Activated CD4-positive, alpha-beta T cell treated with anti-CD3 and anti-CD28 coated beads, Interleukin-2, amount 10 ng/mL, durations not matched to agents 7 days and 5 days (primary cell): ENCODE measurements around the gene GRK5. TPM values are rescaled to one million over a fixed set of nuclear protein-coding genes. Genes with fewer than 3 reads are reported as not detected.
"Not testable (repeated sequence)": the region's sequence is repeated elsewhere in the genome, so short reads cannot be mapped to it uniquely, and the experiment has no call there.

ENCODE experiments used
- CTCF ChIA-PET: fragments of 350-600 bp; sonication (Branson Sonifier 250); formaldehyde crosslinking; loops from one replicate; lab custom pipeline; 2021; ENCODE audit warnings: antibody characterized with exemption; lab: Charles Lee
- POLR2A ChIA-PET: fragments of 350-600 bp; sonication (Branson Sonifier 250); formaldehyde crosslinking; loops from one replicate; lab custom pipeline; 2021; ENCODE audit warnings: antibody characterized with exemption; lab: Charles Lee
- DNase-seq: peaks from one replicate; pipeline ENCODE4 v3.0.0-alpha.2; 2020
- H3K27ac Mint-ChIP-seq: one replicate; pipeline ENCODE4 v1.8.0; 2021; ENCODE audit warnings: mild to moderate bottlenecking, moderate library complexity, mixed read lengths
- H3K27me3 Mint-ChIP-seq: one replicate; pipeline ENCODE4 v1.8.0; 2021; ENCODE audit warnings: mixed read lengths
- H3K36me3 Mint-ChIP-seq: one replicate; pipeline ENCODE4 v1.8.0; 2021; ENCODE audit warnings: low read depth, mixed read lengths
- H3K4me1 Mint-ChIP-seq: one replicate; pipeline ENCODE4 v1.8.0; 2021; ENCODE audit warnings: mixed read lengths
- H3K4me3 Mint-ChIP-seq: one replicate; pipeline ENCODE4 v1.8.0; 2021; ENCODE audit warnings: mild to moderate bottlenecking, moderate library complexity, mixed read lengths
- H3K9me3 Mint-ChIP-seq: one replicate; pipeline ENCODE4 v1.8.0; 2021; ENCODE audit warnings: mixed read lengths
- total RNA-seq, 2 experiments: library from RNA; stranded (reverse); gene quantifications; one replicate each; pipeline ENCODE4 v1.2.3, GENCODE V29; 2021

The GRK5 gene
- total RNA-seq, 2 experiments from 2014 or later: 26.0 to 27.5 TPM

- no peak for DNase-seq
- peaks cover 6% of the 10 kb centered on the region for H3K27me3 Mint-ChIP-seq
- no peak overlapping the region for H3K27ac Mint-ChIP-seq
- H3K36me3 Mint-ChIP-seq: peaks cover 10% of the 10 kb centered on the region
- ChIA-PET POLR2A (no interaction called here), CTCF (interaction anchor here (1.2 to 1.6 kb wide), 2 partner anchors 28 to 254 kb away, joined by 4 read pairs; partner anchors contain the start of gene GRK5)
- H3K4me3 Mint-ChIP-seq: no peak overlapping the region
- peaks cover 10% of the 10 kb centered on the region for H3K9me3 Mint-ChIP-seq
- peaks cover 4% of the 10 kb centered on the region for H3K4me1 Mint-ChIP-seq
Observed at GRCh38 chr10:119461380-119461779, 254.0 kb downstream of the GRK5 start.

- peaks cover 10% of the 10 kb centered on the region for H3K4me1 Mint-ChIP-seq
- no peak for DNase-seq
- CTCF ChIA-PET: interaction anchor here (1.6 kb wide), 1 partner anchor 254 kb away, joined by 4 read pairs; the partner anchor contains the start of gene GRK5
- no peak overlapping the region for H3K4me3 Mint-ChIP-seq
- H3K27ac Mint-ChIP-seq: no peak overlapping the region
- POLR2A ChIA-PET: no interaction called here
- peaks cover 10% of the 10 kb centered on the region for H3K9me3 Mint-ChIP-seq
- H3K27me3 Mint-ChIP-seq: peaks cover 6% of the 10 kb centered on the region
- H3K36me3 Mint-ChIP-seq: peaks cover 10% of the 10 kb centered on the region
Observed at GRCh38 chr10:119461923-119462322, 254.6 kb downstream of the GRK5 start.

GRCh38 chr10:119462773-119463172 is 255.4 kb downstream of the GRK5 start:
- H3K36me3 Mint-ChIP-seq: peaks cover 10% of the 10 kb centered on the region
- ChIA-PET POLR2A (no interaction called here), CTCF (no interaction called here)
- peaks cover 11% of the 10 kb centered on the region for H3K4me1 Mint-ChIP-seq
- H3K27me3 Mint-ChIP-seq: peaks cover 6% of the 10 kb centered on the region
- no peak overlapping the region for H3K27ac Mint-ChIP-seq
- H3K9me3 Mint-ChIP-seq: peaks cover 10% of the 10 kb centered on the region
- no peak for DNase-seq
- H3K4me3 Mint-ChIP-seq: no peak overlapping the region

- CTCF ChIA-PET, DNase-seq, POLR2A ChIA-PET, H3K27ac Mint-ChIP-seq, H3K27me3 Mint-ChIP-seq, H3K4me3 Mint-ChIP-seq: not testable (repeated sequence)
- Mint-ChIP-seq H3K9me3 (peaks cover 10% of the 10 kb centered on the region), H3K36me3 (peaks cover 10% of the 10 kb centered on the region), H3K4me1 (peaks cover 11% of the 10 kb centered on the region)
Observed at GRCh38 chr10:119463195-119463594, 255.8 kb downstream of the GRK5 start.

- H3K36me3 Mint-ChIP-seq: peaks cover 10% of the 10 kb centered on the region
- H3K4me3 Mint-ChIP-seq: no peak overlapping the region
- no peak overlapping the region for H3K27ac Mint-ChIP-seq
- no peak for DNase-seq
- CTCF ChIA-PET: no interaction called here
- H3K27me3 Mint-ChIP-seq: peaks cover 6% of the 10 kb centered on the region
- H3K9me3 Mint-ChIP-seq: peaks cover 10% of the 10 kb centered on the region
- POLR2A ChIA-PET: no interaction called here
- peaks cover 11% of the 10 kb centered on the region for H3K4me1 Mint-ChIP-seq
Observed at GRCh38 chr10:119465085-119465484, 257.7 kb downstream of the GRK5 start.

- DNase-seq: no peak
- H3K9me3 Mint-ChIP-seq: peaks cover 10% of the 10 kb centered on the region
- CTCF ChIA-PET: interaction anchor here (0.7 to 1.3 kb wide), 4 partner anchors 13 to 55 kb away, joined by 3 to 6 read pairs (median 3); no protein-coding TSS in a partner anchor
Observed at GRCh38 chr10:119466076-119466475, 258.7 kb downstream of the GRK5 start.

GRCh38 chr10:119466655-119467054 is 259.3 kb downstream of the GRK5 start:
- H3K27ac Mint-ChIP-seq: no peak overlapping the region
- peaks cover 13% of the 10 kb centered on the region for H3K27me3 Mint-ChIP-seq
- no peak for DNase-seq
- H3K36me3 Mint-ChIP-seq: peaks cover 10% of the 10 kb centered on the region
- CTCF ChIA-PET: interaction anchor here (0.7 to 1.3 kb wide), 3 partner anchors 12 to 55 kb away, joined by 3 to 6 read pairs (median 3); no protein-coding TSS in a partner anchor
- peaks cover 10% of the 10 kb centered on the region for H3K9me3 Mint-ChIP-seq
- no peak overlapping the region for H3K4me3 Mint-ChIP-seq
- peaks cover 8% of the 10 kb centered on the region for H3K4me1 Mint-ChIP-seq
- POLR2A ChIA-PET: no interaction called here

More at GRCh38 chr10:119466076-119466475, 258.7 kb downstream of the GRK5 start:
- no peak overlapping the region for H3K27ac Mint-ChIP-seq
- peaks cover 8% of the 10 kb centered on the region for H3K4me1 Mint-ChIP-seq
- H3K27me3 Mint-ChIP-seq: peaks cover 11% of the 10 kb centered on the region
- no peak overlapping the region for H3K4me3 Mint-ChIP-seq
- peaks cover 10% of the 10 kb centered on the region for H3K36me3 Mint-ChIP-seq
- POLR2A ChIA-PET: no interaction called here

GRCh38 chr10:119468542-119469324 is 261.4 kb downstream of the GRK5 start:
- Mint-ChIP-seq H3K36me3 (no peaks in the 10 kb centered on the region), H3K27ac (no peak overlapping the region), H3K27me3 (peaks cover 15% of the 10 kb centered on the region), H3K9me3 (no peaks in the 10 kb centered on the region), H3K4me3 (no peak overlapping the region), H3K4me1 (peaks cover 8% of the 10 kb centered on the region)
- POLR2A ChIA-PET: no interaction called here
- CTCF ChIA-PET: no interaction called here
- DNase-seq: no peak

- Mint-ChIP-seq H3K27ac (no peak overlapping the region), H3K4me3 (no peak overlapping the region), H3K9me3 (no peaks in the 10 kb centered on the region), H3K27me3 (peaks cover 15% of the 10 kb centered on the region), H3K36me3 (no peaks in the 10 kb centered on the region), H3K4me1 (peaks cover 8% of the 10 kb centered on the region)
- DNase-seq: no peak
- ChIA-PET POLR2A (no interaction called here), CTCF (interaction anchor here (0.9 to 1.1 kb wide), 2 partner anchors 10 to 263 kb away, joined by 3 read pairs; no protein-coding TSS in a partner anchor)
Observed at GRCh38 chr10:119469325-119469707, 261.9 kb downstream of the GRK5 start.

- ChIA-PET CTCF (interaction anchor here (0.9 to 1.1 kb wide), 2 partner anchors 10 to 264 kb away, joined by 3 read pairs; no protein-coding TSS in a partner anchor), POLR2A (no interaction called here)
- H3K36me3 Mint-ChIP-seq: no peaks in the 10 kb centered on the region
- H3K4me3 Mint-ChIP-seq: no peak overlapping the region
- no peaks in the 10 kb centered on the region for H3K9me3 Mint-ChIP-seq
- no peak for DNase-seq
- H3K4me1 Mint-ChIP-seq: peaks cover 8% of the 10 kb centered on the region
- H3K27me3 Mint-ChIP-seq: peaks cover 15% of the 10 kb centered on the region
- H3K27ac Mint-ChIP-seq: no peak overlapping the region
Observed at GRCh38 chr10:119469846-119470245, 262.5 kb downstream of the GRK5 start.

- Mint-ChIP-seq H3K4me3 (no peak overlapping the region), H3K9me3 (no peaks in the 10 kb centered on the region), H3K27me3 (peaks cover 16% of the 10 kb centered on the region), H3K27ac (no peak overlapping the region), H3K36me3 (no peaks in the 10 kb centered on the region), H3K4me1 (peaks cover 9% of the 10 kb centered on the region)
- ChIA-PET POLR2A (no interaction called here), CTCF (interaction anchor here (0.8 to 2.0 kb wide), 3 partner anchors 14 to 18 kb away, joined by 3 to 8 read pairs (median 7); no protein-coding TSS in a partner anchor)
- no peak for DNase-seq
Observed at GRCh38 chr10:119470920-119471702, 263.7 kb downstream of the GRK5 start.

GRCh38 chr10:119473771-119474170 is 266.4 kb downstream of the GRK5 start:
- peaks cover 21% of the 10 kb centered on the region for H3K27me3 Mint-ChIP-seq
- H3K4me3 Mint-ChIP-seq: no peak overlapping the region
- peaks cover 2% of the 10 kb centered on the region for H3K36me3 Mint-ChIP-seq
- no peak for DNase-seq
- no peaks in the 10 kb centered on the region for H3K9me3 Mint-ChIP-seq
- peaks cover 19% of the 10 kb centered on the region for H3K4me1 Mint-ChIP-seq
- H3K27ac Mint-ChIP-seq: no peak overlapping the region
- ChIA-PET POLR2A (no interaction called here), CTCF (interaction anchor here (1.3 to 1.6 kb wide), 2 partner anchors 15 to 267 kb away, joined by 3 read pairs; partner anchors contain the start of gene GRK5)
